Glutamatergic neuron (in vitro differentiated cells): Measurements from ENCODE around the gene GGTLC2. TPM values are rescaled to one million over a fixed set of nuclear protein-coding genes. Genes with fewer than 3 reads are reported as not detected.
"Not testable (repeated sequence)": the region's sequence is repeated elsewhere in the genome, so short reads cannot be mapped to it uniquely, and the experiment has no call there.

Experiments
- DNase-seq: peaks from one replicate; pipeline ENCODE4 v3.0.0; 2022
- H3K27ac Mint-ChIP-seq: one replicate; pipeline ENCODE4 v1.8.0; 2020; ENCODE audit warnings: mild to moderate bottlenecking, mixed read lengths, inconsistent platforms; ENCODE audit not compliant: unreplicated experiment
- H3K27me3 Mint-ChIP-seq: one replicate; pipeline ENCODE4 v1.8.0; 2020; ENCODE audit warnings: mild to moderate bottlenecking, moderate library complexity, mixed read lengths, inconsistent platforms; ENCODE audit not compliant: unreplicated experiment
- H3K36me3 Mint-ChIP-seq: one replicate; pipeline ENCODE4 v1.8.0; 2020; ENCODE audit warnings: mild to moderate bottlenecking, mixed read lengths, inconsistent platforms; ENCODE audit not compliant: unreplicated experiment
- H3K4me1 Mint-ChIP-seq: one replicate; pipeline ENCODE4 v1.8.0; 2020; ENCODE audit warnings: mild to moderate bottlenecking, low read depth, mixed read lengths, inconsistent platforms; ENCODE audit not compliant: unreplicated experiment
- H3K4me3 Mint-ChIP-seq: one replicate; pipeline ENCODE4 v1.8.0; 2020; ENCODE audit warnings: mild to moderate bottlenecking, mixed read lengths, inconsistent platforms; ENCODE audit not compliant: unreplicated experiment
- H3K9me3 Mint-ChIP-seq: one replicate; pipeline ENCODE4 v1.8.0; 2020; ENCODE audit warnings: mild to moderate bottlenecking, moderate library complexity, mixed read lengths, inconsistent platforms; ENCODE audit not compliant: unreplicated experiment
- total RNA-seq: library from RNA; stranded (reverse); fragmentation: NEBNext Ultra II Directional; extraction: Animal tissue kit (Norgen Biotek cat#: 25700); gene quantifications from one replicate; pipeline ENCODE4 v1.2.1, GENCODE V29; 2021; ENCODE audit not compliant: unreplicated experiment
- TF ChIP-seq, protein P1 (sequence below): fragments of 200-600 bp; sonication (generic); IDR thresholded peaks from one replicate; pipeline ENCODE4 v1.5.0; 2021; ENCODE audit not compliant: partially characterized antibody, unreplicated experiment

Gene GGTLC2
- total RNA-seq, 1 donor from 2014 or later: not detected

DNA sequence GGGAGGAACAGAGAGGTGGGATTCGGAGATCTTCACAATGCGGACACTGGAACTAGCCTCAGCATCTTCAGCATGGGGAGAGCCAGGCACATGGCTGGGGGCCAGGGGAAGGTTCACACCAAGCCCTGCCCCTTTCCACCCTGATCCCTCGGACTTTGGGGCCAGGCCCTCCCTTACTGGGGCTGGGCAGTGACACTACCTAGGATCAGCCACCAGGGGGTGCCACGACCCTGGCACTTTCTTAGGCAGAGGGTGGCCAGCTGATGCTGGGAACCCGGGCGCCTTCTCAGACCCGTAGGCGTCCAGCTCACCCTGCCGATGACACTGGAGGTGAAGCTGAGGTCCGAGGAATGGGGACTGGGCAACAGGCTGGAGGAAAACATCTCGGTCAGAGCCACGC, 3.5 kb downstream of the GGTLC2 start:
- H3K4me3 Mint-ChIP-seq, DNase-seq, H3K27ac Mint-ChIP-seq, H3K36me3 Mint-ChIP-seq: not testable (repeated sequence)
- Mint-ChIP-seq H3K9me3 (peaks cover 11% of the 10 kb centered on the region), H3K27me3 (peaks cover 12% of the 10 kb centered on the region), H3K4me1 (peaks cover 11% of the 10 kb centered on the region)
- TF ChIP-seq, protein P1, sequence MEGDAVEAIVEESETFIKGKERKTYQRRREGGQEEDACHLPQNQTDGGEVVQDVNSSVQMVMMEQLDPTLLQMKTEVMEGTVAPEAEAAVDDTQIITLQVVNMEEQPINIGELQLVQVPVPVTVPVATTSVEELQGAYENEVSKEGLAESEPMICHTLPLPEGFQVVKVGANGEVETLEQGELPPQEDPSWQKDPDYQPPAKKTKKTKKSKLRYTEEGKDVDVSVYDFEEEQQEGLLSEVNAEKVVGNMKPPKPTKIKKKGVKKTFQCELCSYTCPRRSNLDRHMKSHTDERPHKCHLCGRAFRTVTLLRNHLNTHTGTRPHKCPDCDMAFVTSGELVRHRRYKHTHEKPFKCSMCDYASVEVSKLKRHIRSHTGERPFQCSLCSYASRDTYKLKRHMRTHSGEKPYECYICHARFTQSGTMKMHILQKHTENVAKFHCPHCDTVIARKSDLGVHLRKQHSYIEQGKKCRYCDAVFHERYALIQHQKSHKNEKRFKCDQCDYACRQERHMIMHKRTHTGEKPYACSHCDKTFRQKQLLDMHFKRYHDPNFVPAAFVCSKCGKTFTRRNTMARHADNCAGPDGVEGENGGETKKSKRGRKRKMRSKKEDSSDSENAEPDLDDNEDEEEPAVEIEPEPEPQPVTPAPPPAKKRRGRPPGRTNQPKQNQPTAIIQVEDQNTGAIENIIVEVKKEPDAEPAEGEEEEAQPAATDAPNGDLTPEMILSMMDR: peak; percentile 52

DNA sequence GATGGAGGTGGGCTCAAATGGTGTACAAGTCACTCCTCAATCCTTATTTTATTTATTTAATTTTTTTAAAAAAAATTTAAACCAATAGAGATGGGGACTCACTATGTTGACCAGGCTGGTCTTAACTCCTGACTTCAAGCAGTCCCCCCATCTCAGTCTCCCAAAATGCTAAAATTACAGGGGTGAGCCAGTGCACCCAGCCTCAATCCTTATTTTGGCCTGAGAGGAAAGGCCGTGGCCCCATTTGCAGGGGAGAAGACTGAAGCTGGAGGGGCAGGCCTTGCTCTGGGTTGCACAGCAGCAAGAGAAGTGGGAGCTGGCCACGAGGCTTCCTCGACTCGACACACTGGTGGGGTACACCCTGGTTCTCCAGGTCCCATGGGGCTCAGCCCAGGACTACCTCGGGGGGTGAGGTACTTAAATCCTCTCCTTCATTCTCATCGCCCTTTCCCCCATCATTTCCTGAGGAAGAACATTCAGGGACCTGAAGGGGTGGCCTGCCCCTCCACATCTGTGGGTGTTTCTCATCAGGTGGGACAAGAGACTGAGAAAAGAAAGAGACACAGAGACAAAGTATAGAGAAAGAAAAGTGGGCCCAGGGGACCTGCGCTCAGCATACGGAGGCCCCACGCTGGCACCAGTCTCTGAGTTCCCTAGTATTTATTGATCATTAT, 4.6 kb downstream of the GGTLC2 start:
- H3K27me3 Mint-ChIP-seq: peaks cover 12% of the 10 kb centered on the region
- not testable (repeated sequence) for H3K27ac Mint-ChIP-seq, DNase-seq, H3K36me3 Mint-ChIP-seq, H3K4me3 Mint-ChIP-seq
- H3K9me3 Mint-ChIP-seq: peaks cover 11% of the 10 kb centered on the region
- H3K4me1 Mint-ChIP-seq: peaks cover 11% of the 10 kb centered on the region

DNA sequence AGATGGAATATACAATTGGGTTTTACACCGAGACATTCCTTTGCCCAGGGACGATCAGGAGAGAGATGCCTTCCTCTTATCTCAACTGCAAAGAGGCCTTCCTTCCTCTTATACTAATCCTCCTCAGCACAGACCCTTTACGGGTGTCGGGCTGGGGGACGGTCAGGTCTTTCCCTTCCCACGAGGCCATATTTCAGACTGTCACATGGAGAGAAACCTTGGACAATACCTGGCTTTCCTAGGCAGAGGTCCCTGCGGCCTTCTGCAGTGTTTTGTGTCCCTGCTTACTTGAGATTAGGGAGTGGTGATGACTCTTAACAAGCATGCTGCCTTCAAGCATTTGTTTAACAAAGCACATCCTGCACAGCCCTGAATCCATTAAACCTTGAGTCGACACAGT, 5.3 kb downstream of the GGTLC2 start:
- not testable (repeated sequence) for H3K27ac Mint-ChIP-seq, H3K4me3 Mint-ChIP-seq, H3K36me3 Mint-ChIP-seq, DNase-seq
- peaks cover 11% of the 10 kb centered on the region for H3K4me1 Mint-ChIP-seq
- peaks cover 12% of the 10 kb centered on the region for H3K27me3 Mint-ChIP-seq
- H3K9me3 Mint-ChIP-seq: peaks cover 11% of the 10 kb centered on the region

DNA sequence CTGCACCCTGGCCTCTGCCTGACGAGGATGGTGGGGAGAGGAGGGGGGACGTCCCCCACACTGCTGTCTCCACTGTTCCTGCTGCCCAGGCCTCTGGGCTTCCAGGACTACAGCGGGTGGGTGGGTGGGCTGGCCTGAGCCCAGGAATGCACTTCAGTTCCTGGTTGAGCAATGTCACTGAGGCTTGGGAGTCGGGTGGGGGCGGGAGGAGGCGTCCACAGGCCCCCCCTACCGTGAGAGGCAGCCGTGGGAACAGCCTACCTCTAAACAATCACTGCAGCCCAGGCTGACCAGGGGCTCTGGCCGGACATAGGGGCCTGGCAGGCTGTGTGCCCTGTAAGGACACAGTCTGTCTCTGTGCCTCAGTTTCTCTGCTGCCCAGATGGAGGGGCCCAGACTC, 6.0 kb downstream of the GGTLC2 start:
- not testable (repeated sequence) for DNase-seq, H3K27ac Mint-ChIP-seq, H3K4me3 Mint-ChIP-seq, H3K36me3 Mint-ChIP-seq
- Mint-ChIP-seq H3K27me3 (peaks cover 12% of the 10 kb centered on the region), H3K4me1 (peaks cover 13% of the 10 kb centered on the region), H3K9me3 (peaks cover 11% of the 10 kb centered on the region)

DNA sequence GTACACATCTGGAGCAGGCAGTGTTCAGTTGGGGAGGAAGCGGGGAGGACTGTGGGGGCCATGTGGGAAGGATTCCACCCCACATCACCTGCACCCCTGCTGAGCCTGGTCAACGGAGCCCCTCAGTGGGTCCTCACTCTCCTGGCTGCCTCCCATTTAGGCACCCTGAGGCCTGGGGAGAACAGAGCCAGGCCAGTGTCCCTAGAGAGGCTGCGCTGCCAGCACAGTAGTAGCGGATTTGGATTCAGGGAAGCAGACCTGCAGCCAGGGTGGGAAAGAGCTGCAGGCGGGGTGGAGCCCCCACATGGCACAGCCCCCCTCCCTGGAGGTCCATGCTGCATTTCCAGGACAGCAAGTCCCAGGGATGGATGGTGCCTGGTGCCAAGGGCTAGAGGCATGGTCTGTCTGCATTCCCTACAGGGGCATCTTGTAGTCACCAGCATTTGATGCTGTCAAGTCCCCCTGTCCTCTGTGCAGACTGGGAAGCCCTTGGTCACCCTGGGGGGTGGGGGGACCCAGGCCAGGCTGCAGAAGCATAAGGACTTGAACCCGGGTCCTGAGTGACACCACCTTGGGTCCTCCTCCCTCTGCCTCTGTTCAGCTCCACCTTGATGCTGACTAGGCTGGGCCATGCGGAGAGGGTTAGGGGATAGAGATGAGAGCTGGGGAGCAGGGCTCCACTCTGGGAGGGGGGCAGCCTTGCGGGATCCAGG, 6.5 kb downstream of the GGTLC2 start:
- not testable (repeated sequence) for H3K36me3 Mint-ChIP-seq, H3K4me3 Mint-ChIP-seq, DNase-seq
- Mint-ChIP-seq H3K4me1 (peaks cover 13% of the 10 kb centered on the region), H3K27me3 (peaks cover 12% of the 10 kb centered on the region), H3K27ac (peak overlapping the region; percentile 55), H3K9me3 (peaks cover 11% of the 10 kb centered on the region)

DNA sequence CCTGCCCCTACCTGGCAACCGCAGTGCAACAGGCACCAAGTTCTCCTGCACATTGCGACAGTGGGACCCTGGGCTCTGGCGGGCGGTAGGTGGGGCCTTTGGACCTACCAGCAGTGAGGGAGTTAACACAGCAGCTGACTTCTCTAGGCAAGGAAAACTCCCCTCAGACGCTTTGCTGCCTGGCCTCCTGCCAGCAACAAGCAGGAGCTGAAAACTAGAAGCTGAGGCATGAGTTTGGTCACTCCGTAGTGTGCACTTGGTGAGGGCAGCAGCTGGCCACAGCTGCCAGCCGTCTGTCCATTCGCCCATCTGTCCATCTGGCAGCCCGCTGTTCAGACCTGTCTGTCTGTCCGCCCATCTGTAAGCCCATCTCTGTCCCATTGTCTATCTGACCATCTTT, 7.2 kb downstream of the GGTLC2 start:
- H3K9me3 Mint-ChIP-seq: peaks cover 11% of the 10 kb centered on the region
- H3K27ac Mint-ChIP-seq: peak overlapping the region; percentile 96
- H3K4me3 Mint-ChIP-seq: peak overlapping the region; percentile 72
- not testable (repeated sequence) for H3K36me3 Mint-ChIP-seq
- peaks cover 17% of the 10 kb centered on the region for H3K4me1 Mint-ChIP-seq
- H3K27me3 Mint-ChIP-seq: peaks cover 13% of the 10 kb centered on the region
- peak; percentile 34 for DNase-seq

DNA sequence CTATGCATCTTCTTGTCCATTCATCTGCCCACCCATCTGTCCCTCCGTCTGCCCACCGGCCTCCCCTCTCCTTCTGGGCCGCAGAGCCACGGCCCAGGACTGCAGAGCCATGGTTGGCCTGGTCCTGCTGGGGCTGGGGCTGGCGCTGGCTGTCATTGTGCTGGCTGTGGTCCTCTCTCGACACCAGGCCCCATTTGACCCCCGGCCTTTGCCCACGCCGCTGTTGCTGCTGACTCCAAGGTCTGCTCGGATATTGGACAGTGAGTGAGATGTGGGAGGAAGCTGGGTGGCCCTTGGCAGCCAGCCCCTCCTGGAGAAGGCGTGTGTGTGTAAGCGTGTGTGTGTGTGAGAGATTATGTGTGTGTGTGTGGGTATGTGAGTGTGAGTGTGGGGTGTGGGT, 7.7 kb downstream of the GGTLC2 start:
- Mint-ChIP-seq H3K9me3 (peaks cover 11% of the 10 kb centered on the region), H3K27ac (peak overlapping the region; percentile 96), H3K4me3 (peak overlapping the region; percentile 72), H3K27me3 (peaks cover 13% of the 10 kb centered on the region), H3K4me1 (peaks cover 17% of the 10 kb centered on the region)
- not testable (repeated sequence) for H3K36me3 Mint-ChIP-seq
- peak; percentile 44 for DNase-seq

DNA sequence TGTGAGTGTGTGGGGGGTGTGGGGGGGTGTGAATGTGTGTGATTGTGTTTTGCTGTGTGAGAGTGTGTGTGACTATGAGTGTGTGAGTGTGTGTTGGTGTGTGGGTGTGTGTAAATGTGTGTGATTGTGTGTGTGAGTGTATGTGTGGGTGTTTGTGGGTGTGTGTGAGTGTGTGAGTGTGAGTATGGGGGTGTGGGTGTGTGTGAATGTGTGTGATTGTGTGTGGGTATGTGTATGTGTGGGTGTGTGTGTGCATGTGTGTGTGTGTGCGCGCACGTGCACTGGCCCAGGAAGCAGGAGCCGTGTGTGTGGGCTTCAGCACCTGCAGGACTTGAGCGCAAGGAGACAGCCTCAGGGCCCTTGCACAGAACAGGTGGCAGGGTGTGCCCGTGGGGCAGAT, 8.2 kb downstream of the GGTLC2 start:
- not testable (repeated sequence) for DNase-seq, H3K36me3 Mint-ChIP-seq, H3K4me3 Mint-ChIP-seq
- Mint-ChIP-seq H3K9me3 (peaks cover 11% of the 10 kb centered on the region), H3K27me3 (peaks cover 13% of the 10 kb centered on the region), H3K27ac (peak overlapping the region; percentile 96), H3K4me1 (peaks cover 17% of the 10 kb centered on the region)

DNA sequence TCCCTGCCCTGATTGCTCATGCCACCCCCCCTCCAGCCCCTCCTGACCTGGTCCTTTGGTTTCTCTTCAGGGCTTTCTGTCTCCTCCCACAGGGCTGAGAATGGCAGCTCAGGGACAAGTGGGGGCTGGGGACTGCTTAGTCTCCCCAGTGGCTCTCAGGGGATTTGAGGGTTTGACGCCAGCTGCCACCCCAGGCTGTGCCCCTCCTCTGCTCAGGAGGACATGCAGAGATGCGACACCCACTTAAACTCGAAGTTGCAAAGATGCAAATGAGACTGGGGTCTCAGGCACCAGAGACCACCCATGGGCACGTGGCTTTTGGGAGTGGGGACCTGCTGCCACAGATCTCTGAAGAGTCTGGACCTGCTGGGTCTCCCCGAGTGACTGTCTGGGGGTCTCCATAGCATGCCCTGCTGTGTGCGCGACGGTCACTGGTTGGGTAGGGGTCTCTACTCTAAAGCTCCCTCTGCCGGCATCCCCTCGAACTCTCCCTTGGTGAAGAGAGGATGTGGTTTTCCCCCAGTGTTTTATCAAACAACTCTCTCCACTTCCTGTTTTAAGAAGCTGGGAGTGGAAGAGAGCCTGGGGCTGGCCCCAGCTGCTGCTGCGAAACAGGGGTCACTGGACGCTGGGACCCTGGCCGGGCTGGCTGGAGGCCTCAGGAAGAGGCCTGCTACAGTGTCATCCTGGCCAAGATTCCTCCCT, 9.4 kb downstream of the GGTLC2 start:
- peaks cover 17% of the 10 kb centered on the region for H3K4me1 Mint-ChIP-seq
- H3K27ac Mint-ChIP-seq, H3K36me3 Mint-ChIP-seq, DNase-seq, H3K4me3 Mint-ChIP-seq: not testable (repeated sequence)
- H3K9me3 Mint-ChIP-seq: peaks cover 11% of the 10 kb centered on the region
- H3K27me3 Mint-ChIP-seq: peaks cover 13% of the 10 kb centered on the region
